Measurements from ENCODE around the gene RHOF.
"Not testable (repeated sequence)": the region's sequence is repeated elsewhere in the genome, so short reads cannot be mapped to it uniquely, and the experiment has no call there.

DNA sequence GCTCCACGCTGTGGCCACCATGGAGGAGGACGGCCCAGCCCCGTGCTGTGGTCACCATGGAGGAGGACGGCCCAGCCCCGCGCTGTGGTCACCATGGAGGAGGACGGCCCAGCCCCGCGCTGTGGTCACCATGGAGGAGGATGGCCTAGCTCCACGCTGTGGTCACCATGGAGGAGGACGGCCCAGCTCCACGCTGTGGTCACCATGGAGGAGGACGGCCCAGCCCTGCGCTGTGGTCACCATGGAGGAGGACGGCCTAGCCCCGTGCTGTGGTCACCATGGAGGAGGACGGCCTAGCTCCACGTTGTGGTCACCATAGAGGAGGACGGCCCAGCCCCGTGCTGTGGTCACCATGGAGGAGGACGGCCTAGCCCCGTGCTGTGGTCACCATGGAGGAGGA, 35.0 kb downstream of the RHOF start:
- not testable (repeated sequence) for TF ChIP-seq ZNF34 (CRISPR knock-in tag; IDR thresholded peaks at IDR 0.05; ENCODE audit: borderline replicate concordance); ZNF563 (CRISPR knock-in tag; IDR thresholded peaks at IDR 0.05); JUND (CRISPR knock-in tag; IDR thresholded peaks at IDR 0.05); ZMYM4 (CRISPR knock-in tag; IDR thresholded peaks at IDR 0.05); SNAI1 (CRISPR knock-in tag; IDR thresholded peaks at IDR 0.05; ENCODE audit: borderline replicate concordance); NR3C1 (CRISPR knock-in tag; IDR thresholded peaks at IDR 0.05)
- TF ChIP-seq, protein P1, sequence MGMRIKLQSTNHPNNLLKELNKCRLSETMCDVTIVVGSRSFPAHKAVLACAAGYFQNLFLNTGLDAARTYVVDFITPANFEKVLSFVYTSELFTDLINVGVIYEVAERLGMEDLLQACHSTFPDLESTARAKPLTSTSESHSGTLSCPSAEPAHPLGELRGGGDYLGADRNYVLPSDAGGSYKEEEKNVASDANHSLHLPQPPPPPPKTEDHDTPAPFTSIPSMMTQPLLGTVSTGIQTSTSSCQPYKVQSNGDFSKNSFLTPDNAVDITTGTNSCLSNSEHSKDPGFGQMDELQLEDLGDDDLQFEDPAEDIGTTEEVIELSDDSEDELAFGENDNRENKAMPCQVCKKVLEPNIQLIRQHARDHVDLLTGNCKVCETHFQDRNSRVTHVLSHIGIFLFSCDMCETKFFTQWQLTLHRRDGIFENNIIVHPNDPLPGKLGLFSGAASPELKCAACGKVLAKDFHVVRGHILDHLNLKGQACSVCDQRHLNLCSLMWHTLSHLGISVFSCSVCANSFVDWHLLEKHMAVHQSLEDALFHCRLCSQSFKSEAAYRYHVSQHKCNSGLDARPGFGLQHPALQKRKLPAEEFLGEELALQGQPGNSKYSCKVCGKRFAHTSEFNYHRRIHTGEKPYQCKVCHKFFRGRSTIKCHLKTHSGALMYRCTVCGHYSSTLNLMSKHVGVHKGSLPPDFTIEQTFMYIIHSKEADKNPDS (CRISPR knock-in tag; IDR thresholded peaks at IDR 0.05): not testable (repeated sequence)

Measured in HepG2 (cell line).